PC-9 (cell line): ENCODE data around the gene IRS2.

Experiments used
- CTCF ChIP-seq: fragments of 200-600 bp; sonication (generic); conservative IDR thresholded peaks from 2 replicates; pipeline ENCODE4 v1.6.1; 2017; ENCODE audit warnings: mixed run types, antibody characterized with exemption, mild to moderate bottlenecking, moderate library complexity
- EZH2 ChIP-seq: fragments of 200-600 bp; sonication (generic); IDR thresholded peaks from 2 replicates; pipeline ENCODE4 v1.8.0; 2017; ENCODE audit warnings: antibody characterized with exemption, low read depth

GRCh38 chr13:109760951-109761350 lies 25.4 kb downstream of the IRS2 start:
- TF ChIP-seq CTCF (no peak), EZH2 (no peak)
